Panc1 (cell line): ENCODE data around the gene MYO1H.
"Not testable (repeated sequence)": the region's sequence is repeated elsewhere in the genome, so short reads cannot be mapped to it uniquely, and the experiment has no call there.

Experiments used
- CTCF ChIP-seq: fragments of 450-650 bp; IDR thresholded peaks from 2 replicates; pipeline ENCODE4 v1.5.1; 2017; ENCODE audit warnings: mild to moderate bottlenecking
- REST ChIP-seq, 2 experiments: IDR thresholded peaks; 2 replicates each; pipeline ENCODE4 v1.6.1; 2011 to 2012; ENCODE audit warnings: low read depth in 2 of 2, control low read depth in 1 of 2, low read length in 1 of 2, mild to moderate bottlenecking in 1 of 2, moderate library complexity in 1 of 2; ENCODE audit not compliant: insufficient read depth in 1 of 2
- TCF7L2 ChIP-seq: IDR thresholded peaks from 2 replicates; pipeline ENCODE4 v1.6.1; 2011; ENCODE audit warnings: mild to moderate bottlenecking, low read depth, low read length, inconsistent platforms

- not testable (repeated sequence) for TF ChIP-seq CTCF; TCF7L2; REST (IDR thresholded peaks at IDR 0.05; ENCODE audit: insufficient read depth in 1 of 2, low read depth in 2 of 2, low read length in 1 of 2)
Measured at GRCh38 chr12:109321294-109321693, 26.4 kb upstream of the MYO1H start.
